Body of pancreas (tissue), 4 donors: ENCODE results near the gene TEAD4. TPM values are rescaled to one million over a fixed set of nuclear protein-coding genes. Genes with fewer than 3 reads are reported as not detected.

Source experiments
- ATAC-seq: fragments of 150-250 bp; one replicate; pipeline ENCODE4 v1.9.1; 2016
- DNase-seq, 4 donors: peaks; one replicate each; pipeline ENCODE4 v3.0.0-alpha.2; 2019
- H3K27ac ChIP-seq, 4 donors: fragments of 200-600 bp; sonication (generic); 1 replicate in 3 of 4; 2 replicates in 1 of 4; pipeline versions ENCODE4 v1.5.1 to v1.6.1; 2016 to 2019; ENCODE audit warnings: mild to moderate bottlenecking in 1 of 4, mixed read lengths in 1 of 4, moderate library complexity in 1 of 4
- H3K27me3 ChIP-seq, 2 donors: fragments of 200-600 bp; sonication (generic); one replicate each; pipeline ENCODE4 v1.6.0; 2016; ENCODE audit warnings: mild to moderate bottlenecking in 1 of 2
- H3K36me3 ChIP-seq, 2 donors: fragments of 200-600 bp; sonication (generic); replicated peaks in 1 of 2; 2 replicates each; pipeline ENCODE4 v1.5.1; 2016; ENCODE audit warnings: low read depth in 2 of 2; ENCODE audit not compliant: insufficient read depth in 1 of 2
- H3K4me1 ChIP-seq: fragments of 200-600 bp; sonication (generic); one replicate; pipeline ENCODE4 v1.6.0; 2016
- H3K4me3 ChIP-seq, 2 donors: fragments of 200-600 bp; sonication (generic); 1 replicate in 1 of 2; 2 replicates in 1 of 2; pipeline ENCODE4 v1.5.1; 2016 to 2019
- H3K9me3 ChIP-seq, 3 donors: fragments of 200-600 bp; sonication (generic); 1 replicate in 2 of 3; 2 replicates in 1 of 3; pipeline ENCODE4 v1.5.1; 2016
- CTCF ChIP-seq, 7 experiments: fragments of 450-650 bp in 4 of 7; fragments of 200-600 bp in 3 of 7; sonication (generic) in 3 of 7; IDR thresholded peaks; one replicate each; pipeline ENCODE4 v1.5.1; 2016 to 2019; ENCODE audit warnings: antibody characterized with exemption in 7 of 7
- POLR2A ChIP-seq, 3 donors: fragments of 450-650 bp; IDR thresholded peaks; one replicate each; pipeline ENCODE4 v1.6.1; 2016; ENCODE audit warnings: antibody characterized with exemption in 3 of 3, mild to moderate bottlenecking in 2 of 3
- WGBS, 2 donors: methylation state at CpG; one replicate each; pipeline ENCODE4 v1.1.5; 2017; 5-methylcytosine and 5-hydroxymethylcytosine counted together
- intact Hi-C: fragments of 100-400 bp; cut with DNase I; formaldehyde crosslinking; loops from one replicate; pipeline ENCODE4 v1.15.1; 2023
- small RNA-seq: library from RNA; depleted of rRNA; stranded (forward); fragments of <200 nt; gene quantifications from one replicate; pipeline ENCODE3, GENCODE V24; 2016
- total RNA-seq, 2 donors: library from RNA; depleted of rRNA; stranded (reverse); fragments of >200 nt; gene quantifications; one replicate each; pipeline ENCODE4 v1.1.0, GENCODE V29; 2016

TEAD4 gene
- total RNA-seq, 2 donors from 2014 or later: 25.1 to 28.5 TPM

- TF ChIP-seq CTCF (IDR thresholded peaks at IDR 0.05) (no peak), POLR2A (IDR thresholded peaks at IDR 0.05) (no peak)
- Histone ChIP-seq H3K36me3 (no peaks in the 10 kb centered on the region), H3K9me3 (no peaks in the 10 kb centered on the region), H3K27me3 (no peaks in the 10 kb centered on the region), H3K4me1 (peaks cover 16% of the 10 kb centered on the region), H3K4me3 (no peak overlapping the region), H3K27ac (peak overlapping the region in 2 of 4 donors; percentile 52 to 57)
- intact Hi-C loops: no loop called here
- DNase-seq (no peak), ATAC-seq (no peak)
- 66 to 70% methylated on average over 4 of the region's 4 CpGs for WGBS, 2 donors
Measured at GRCh38 chr12:3086211-3086610, 127.0 kb downstream of the TEAD4 start.

DNA sequence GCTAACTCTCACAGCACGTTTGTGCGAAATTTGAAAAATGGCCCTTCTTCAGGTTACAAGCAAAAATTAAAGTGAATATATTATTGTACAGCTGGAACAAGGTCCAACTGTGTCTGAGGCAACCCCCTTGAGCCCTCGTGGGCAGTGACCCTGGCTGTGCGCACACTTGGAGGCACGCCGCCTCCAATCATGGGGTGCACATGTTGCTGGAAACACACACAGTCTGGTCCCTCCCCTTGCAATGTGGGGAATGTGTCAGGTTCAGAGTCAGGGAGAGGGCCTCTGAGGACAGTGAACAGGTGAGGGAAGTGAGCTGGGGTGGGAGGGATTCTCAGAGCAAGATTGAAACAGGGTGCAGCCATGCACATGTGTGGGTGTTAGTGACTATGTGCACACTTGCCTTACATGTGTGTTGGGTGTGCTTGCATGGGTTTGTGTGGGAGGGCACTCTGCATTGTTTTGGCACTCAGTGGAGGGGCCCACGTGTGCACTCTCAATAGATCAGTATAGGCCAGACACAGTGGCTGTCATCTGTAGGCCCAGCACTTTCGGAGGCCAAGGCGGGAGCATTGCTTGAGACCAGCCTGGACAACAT, 127.6 kb downstream of the TEAD4 start:
- intact Hi-C loops: no loop called here
- no peak for DNase-seq
- H3K36me3 ChIP-seq: no peaks in the 10 kb centered on the region
- H3K4me1 ChIP-seq: peaks cover 15% of the 10 kb centered on the region
- no peaks in the 10 kb centered on the region for H3K27me3 ChIP-seq
- 91 to 92% methylated on average over 9 of the region's 9 CpGs for WGBS, 2 donors
- no peak for ATAC-seq
- H3K9me3 ChIP-seq: no peaks in the 10 kb centered on the region
- H3K27ac ChIP-seq: peak overlapping the region in 2 of 4 donors; percentile 52 to 57
- no peak for TF ChIP-seq CTCF (IDR thresholded peaks at IDR 0.05)
- TF ChIP-seq POLR2A (IDR thresholded peaks at IDR 0.05): no peak
- no peak overlapping the region for H3K4me3 ChIP-seq

DNA sequence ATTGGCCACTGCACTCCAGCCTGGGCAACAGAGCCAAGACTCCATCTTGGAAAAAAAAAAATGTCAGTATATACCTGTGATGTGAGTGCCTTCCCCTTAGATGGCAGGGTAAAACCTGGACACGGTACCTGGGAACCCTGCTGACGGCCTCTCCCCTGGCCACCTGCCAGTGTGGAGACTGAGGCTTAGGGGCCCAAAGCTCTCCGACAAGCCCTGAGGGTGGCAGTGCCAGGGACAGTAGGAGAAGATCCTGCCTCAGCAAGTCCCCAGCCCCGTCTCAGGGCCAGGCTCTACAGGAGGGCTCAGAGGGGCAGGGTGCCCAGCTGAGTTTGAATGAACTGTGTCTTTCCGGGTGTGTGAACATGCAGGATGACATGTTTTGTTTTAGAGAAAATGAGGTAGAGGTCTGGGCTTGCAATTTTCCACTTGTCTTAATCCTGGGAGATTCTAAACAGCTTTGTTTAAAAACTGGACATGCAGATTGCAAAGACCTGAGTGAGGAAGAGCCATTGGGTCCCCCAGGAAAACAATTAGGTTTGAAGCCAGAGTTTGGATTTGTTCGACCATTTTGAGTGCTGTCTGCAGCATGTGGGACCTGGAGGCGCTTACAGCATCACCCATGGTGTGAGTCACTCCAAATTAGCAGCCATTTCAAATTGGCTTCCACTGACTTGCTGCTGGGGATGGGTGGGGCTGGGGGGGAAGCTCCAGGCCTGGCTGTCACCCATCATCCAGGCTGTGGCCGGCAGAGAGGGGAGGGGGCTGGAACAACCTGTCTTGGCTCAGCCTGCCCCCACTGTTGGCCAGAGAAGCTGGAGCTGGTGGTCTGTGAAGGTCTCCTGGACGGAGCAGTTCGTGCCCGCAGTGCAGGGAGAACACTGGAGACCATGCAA, 128.8 kb downstream of the TEAD4 start:
- Histone ChIP-seq H3K9me3 (no peaks in the 10 kb centered on the region), H3K36me3 (no peaks in the 10 kb centered on the region), H3K27ac (no peak overlapping the region), H3K4me1 (peaks cover 9% of the 10 kb centered on the region), H3K4me3 (no peak overlapping the region), H3K27me3 (no peaks in the 10 kb centered on the region)
- ATAC-seq (no peak), DNase-seq (no peak)
- TF ChIP-seq POLR2A (IDR thresholded peaks at IDR 0.05) (no peak), CTCF (IDR thresholded peaks at IDR 0.05) (no peak)
- 89 to 93% methylated on average over 10 to 11 of the region's 11 CpGs for WGBS, 2 donors
- intact Hi-C loops: no loop called here

DNA sequence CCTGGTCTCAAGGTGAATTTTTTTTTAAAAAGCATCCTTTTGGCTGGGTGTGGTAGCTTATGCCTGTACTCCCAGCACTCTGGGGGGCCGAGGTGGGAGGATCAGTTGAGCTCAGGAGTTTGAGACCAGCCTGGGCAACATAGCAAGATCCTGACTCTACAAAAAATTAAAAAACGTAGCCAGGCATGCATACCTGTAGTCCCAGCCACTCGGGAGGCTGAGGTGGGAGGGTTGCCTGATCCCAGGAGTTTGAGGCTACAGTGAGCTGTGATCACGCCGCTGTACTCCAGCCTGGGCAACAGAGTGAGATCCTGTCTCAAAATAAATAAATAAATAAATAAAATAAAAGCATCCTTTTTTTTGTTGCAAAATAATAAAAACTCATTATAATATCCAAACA, 130.4 kb downstream of the TEAD4 start:
- Histone ChIP-seq H3K9me3 (no peaks in the 10 kb centered on the region), H3K27me3 (no peaks in the 10 kb centered on the region), H3K27ac (no peak overlapping the region), H3K36me3 (no peaks in the 10 kb centered on the region), H3K4me3 (no peak overlapping the region), H3K4me1 (peaks cover 9% of the 10 kb centered on the region)
- intact Hi-C loops: no loop called here
- ATAC-seq (no peak), DNase-seq (no peak)
- no peak for TF ChIP-seq CTCF (IDR thresholded peaks at IDR 0.05)
- WGBS, 2 donors: 87 to 95% methylated on average over 5 of the region's 5 CpGs

Small RNA genes lying within 50 kb of the gene (small RNA-seq; reads per million reads assigned to genes)
- not detected for gene RNU6-1315P

Other genes starting within 250 kb of the TEAD4 start
- 10 to 100 TPM; 29.0 to 29.8 TPM for gene FKBP4, start 164.4 kb upstream of the TEAD4 start, total RNA-seq
- 10 to 100 TPM; 32.4 to 65.9 TPM for gene ITFG2, start 146.7 kb upstream of the TEAD4 start, total RNA-seq
- gene NRIP2, start 124.4 kb upstream of the TEAD4 start, total RNA-seq: under 1 TPM; 0.26 to 0.33 TPM
- not detected for gene TEX52, start 102.4 kb upstream of the TEAD4 start, total RNA-seq
- gene FOXM1, start 82.2 kb upstream of the TEAD4 start, total RNA-seq: under 1 TPM in 1 of 2 donors, not detected in 1; 0.52 TPM
- gene RHNO1, start 82.2 kb upstream of the TEAD4 start, total RNA-seq: 10 to 100 TPM in 1 of 2 donors, 1 to 10 TPM in 1; 6.0 to 10.9 TPM
- gene TULP3, start 68.5 kb upstream of the TEAD4 start, total RNA-seq: 1 to 10 TPM; 6.9 to 7.8 TPM
- 10 to 100 TPM; 14.0 to 18.5 TPM for gene TSPAN9, start 118.0 kb downstream of the TEAD4 start, total RNA-seq